HG03520 (cell line): Measurements from ENCODE around the gene CFAP251.

ENCODE experiments used
- ATAC-seq: cut with Tn5 transposase; IDR thresholded peaks from one replicate; pipeline ENCODE4 v1.9.1; 2021; ENCODE audit warnings: mild to moderate bottlenecking, moderate library complexity; ENCODE audit not compliant: unreplicated experiment

The CFAP251 gene

GRCh38 chr12:122050706-122051105 lies 132.3 kb downstream of the CFAP251 start:
- no peak for ATAC-seq

- ATAC-seq, result no peak
These were observed 133.0 kb downstream of the CFAP251 start for GRCh38 chr12:122051231-122051876.

- ATAC-seq, result no peak
These were observed 133.9 kb downstream of the CFAP251 start for GRCh38 chr12:122052285-122052684.
